Measurements from ENCODE around the gene RIPK3.
A peak's percentile ranks its signal among the peaks of the same experiment; 100 is the strongest.
"Not testable (repeated sequence)": the region's sequence is repeated elsewhere in the genome, so short reads cannot be mapped to it uniquely, and the experiment has no call there.

Gene RIPK3

GRCh38 chr14:24369907-24370687 lies 30.3 kb upstream of the RIPK3 start:
- FAIRE-seq (no peak), DNase-seq (ENCODE audit: insufficient read length, low spot score) (no peak)

GRCh38 chr14:24369463-24369862 lies 29.7 kb upstream of the RIPK3 start:
- DNase-seq (ENCODE audit: insufficient read length, low spot score) = no peak
- no peak for FAIRE-seq

GRCh38 chr14:24368562-24369252 lies 28.9 kb upstream of the RIPK3 start:
- peak; percentile 28 for DNase-seq (ENCODE audit: insufficient read length, low spot score)
- FAIRE-seq = no peak

GRCh38 chr14:24368212-24368561 lies 28.4 kb upstream of the RIPK3 start:
- FAIRE-seq = no peak

GRCh38 chr14:24367514-24368211 lies 27.9 kb upstream of the RIPK3 start, which contains the start of gene NFATC4:
Gene NFATC4 (plus strand): TSS chr14:24368184. CDS start chr14:24368341, 157 bp downstream.
- DNase-seq (ENCODE audit: insufficient read length, low spot score) (peak; percentile 33), FAIRE-seq (no peak)

More at GRCh38 chr14:24368212-24368561, 28.4 kb upstream of the RIPK3 start:
- DNase-seq (ENCODE audit: insufficient read length, low spot score) = no peak

- no peak for FAIRE-seq
- DNase-seq (ENCODE audit: insufficient read length, low spot score) = peak; percentile 68
Observed at GRCh38 chr14:24366721-24367513, 27.1 kb upstream of the RIPK3 start.

GRCh38 chr14:24366413-24366720 lies 26.6 kb upstream of the RIPK3 start:
- peak; percentile 89 for FAIRE-seq

GRCh38 chr14:24365600-24366412 lies 26.0 kb upstream of the RIPK3 start:
- DNase-seq (ENCODE audit: insufficient read length, low spot score) = peak; percentile 58
- FAIRE-seq = peak; percentile 80

More at GRCh38 chr14:24366413-24366720, 26.6 kb upstream of the RIPK3 start:
- DNase-seq (ENCODE audit: insufficient read length, low spot score) = no peak

GRCh38 chr14:24364841-24365240 lies 25.1 kb upstream of the RIPK3 start:
- FAIRE-seq = no peak
- no peak for DNase-seq (ENCODE audit: insufficient read length, low spot score)

GRCh38 chr14:24363401-24363800 lies 23.6 kb upstream of the RIPK3 start:
- DNase-seq (ENCODE audit: insufficient read length, low spot score) (no peak), FAIRE-seq (no peak)

GRCh38 chr14:24362241-24362960 lies 22.6 kb upstream of the RIPK3 start:
- FAIRE-seq (no peak), DNase-seq (ENCODE audit: insufficient read length, low spot score) (no peak)

GRCh38 chr14:24361326-24361725 lies 21.5 kb upstream of the RIPK3 start:
- FAIRE-seq = no peak
- no peak for DNase-seq (ENCODE audit: insufficient read length, low spot score)

GRCh38 chr14:24360281-24360680 lies 20.5 kb upstream of the RIPK3 start:
- no peak for FAIRE-seq
- no peak for DNase-seq (ENCODE audit: insufficient read length, low spot score)

- FAIRE-seq (no peak), DNase-seq (ENCODE audit: insufficient read length, low spot score) (no peak)
Observed at GRCh38 chr14:24356208-24356607, 16.4 kb upstream of the RIPK3 start.

- FAIRE-seq = no peak
Observed at GRCh38 chr14:24355009-24355408, 15.2 kb upstream of the RIPK3 start.

GRCh38 chr14:24354482-24354825 lies 14.7 kb upstream of the RIPK3 start:
- not testable (repeated sequence) for FAIRE-seq; DNase-seq (ENCODE audit: insufficient read length, low spot score)

More at GRCh38 chr14:24355009-24355408, 15.2 kb upstream of the RIPK3 start:
- no peak for DNase-seq (ENCODE audit: insufficient read length, low spot score)

GRCh38 chr14:24353559-24354481 lies 14.0 kb upstream of the RIPK3 start:
- no peak for DNase-seq (ENCODE audit: insufficient read length, low spot score)
- no peak for FAIRE-seq

- FAIRE-seq (no peak), DNase-seq (ENCODE audit: insufficient read length, low spot score) (no peak)
Observed at GRCh38 chr14:24351517-24351916, 11.7 kb upstream of the RIPK3 start.

Measured in GM19239 (cell line).